Endodermal cell (in vitro differentiated cells): ENCODE data around the gene RPL36AL. TPM values are rescaled to one million over a fixed set of nuclear protein-coding genes. Genes with fewer than 3 reads are reported as not detected.

Experiments
- DNase-seq: peaks from one replicate; pipeline ENCODE4 v3.0.0-alpha.2; 2017
- H3K27ac ChIP-seq: 2 replicates; pipeline ENCODE4 v1.5.1; 2013; ENCODE audit warnings: mild to moderate bottlenecking, low read depth, low read length, moderate library complexity
- H3K27me3 ChIP-seq: 2 replicates; pipeline ENCODE4 v1.6.1; 2013; ENCODE audit warnings: mild to moderate bottlenecking, low read length, moderate library complexity; ENCODE audit not compliant: insufficient read depth, control insufficient read depth, poor library complexity, severe bottlenecking
- H3K36me3 ChIP-seq: 2 replicates; pipeline ENCODE4 v1.7.0; 2013; ENCODE audit warnings: mild to moderate bottlenecking, low read length, moderate library complexity; ENCODE audit not compliant: control insufficient read depth, insufficient read depth
- H3K4me1 ChIP-seq: one replicate; pipeline ENCODE4 v1.7.0; 2013; ENCODE audit warnings: low read length; ENCODE audit not compliant: control insufficient read depth, insufficient read depth
- H3K4me3 ChIP-seq: 2 replicates; pipeline ENCODE4 v1.5.1; 2013; ENCODE audit warnings: mild to moderate bottlenecking, low read length, moderate library complexity
- H3K9ac ChIP-seq: 2 replicates; pipeline ENCODE4 v1.6.1; 2013; ENCODE audit warnings: mild to moderate bottlenecking, low read length, moderate library complexity; ENCODE audit not compliant: poor library complexity, severe bottlenecking; ENCODE audit errors: extremely low read depth
- H3K9me3 ChIP-seq: 2 replicates; pipeline ENCODE4 v1.6.1; 2013; ENCODE audit warnings: mild to moderate bottlenecking, low read length, moderate library complexity; ENCODE audit not compliant: control insufficient read depth
- H3K27ac Mint-ChIP-seq: 2 replicates; pipeline ENCODE4 v1.8.0; 2020; ENCODE audit warnings: mixed read lengths
- H3K27me3 Mint-ChIP-seq: 2 replicates; pipeline ENCODE4 v1.8.0; 2021; ENCODE audit warnings: mild to moderate bottlenecking, mixed read lengths; ENCODE audit not compliant: insufficient read depth
- H3K36me3 Mint-ChIP-seq: 2 replicates; pipeline ENCODE4 v1.8.0; 2020; ENCODE audit warnings: low read depth, mixed read lengths
- H3K4me1 Mint-ChIP-seq: 2 replicates; pipeline ENCODE4 v1.8.0; 2020; ENCODE audit warnings: mixed read lengths
- H3K4me3 Mint-ChIP-seq: 2 replicates; pipeline ENCODE4 v1.8.0; 2020; ENCODE audit warnings: mild to moderate bottlenecking, moderate library complexity, mixed read lengths
- H3K9me3 Mint-ChIP-seq: 2 replicates; pipeline ENCODE4 v1.8.0; 2020; ENCODE audit warnings: mild to moderate bottlenecking, mixed read lengths
- WGBS, 2 experiments: methylation state at CpG; one replicate each; pipeline versions ENCODE4 v1.1.5 to v1.1.7; 2013; ENCODE audit warnings: missing lambda C conversion rate in 2 of 2, mixed read lengths in 1 of 2; ENCODE audit not compliant: insufficient coverage in 1 of 2, insufficient read length in 1 of 2; 5-methylcytosine and 5-hydroxymethylcytosine counted together
- total RNA-seq, 2 donors: library from RNA; stranded (reverse); fragmentation: NEBNext Ultra II Directional in 1 of 2; extraction: Animal tissue kit (Norgen Biotek cat#: 25700) in 1 of 2; gene quantifications; 2 replicates in 1 of 2; 3 replicates in 1 of 2; pipeline ENCODE4 v1.2.1, GENCODE V29; 2021
- TF ChIP-seq, protein P1 (sequence below): fragments of 200-600 bp; sonication (generic); conservative IDR thresholded peaks from 2 replicates; pipeline ENCODE4 v1.5.0; 2021; ENCODE audit warnings: antibody characterized with exemption, mild to moderate bottlenecking

The RPL36AL gene
- total RNA-seq, 2 donors from 2014 or later: 167 to 176 TPM

DNA sequence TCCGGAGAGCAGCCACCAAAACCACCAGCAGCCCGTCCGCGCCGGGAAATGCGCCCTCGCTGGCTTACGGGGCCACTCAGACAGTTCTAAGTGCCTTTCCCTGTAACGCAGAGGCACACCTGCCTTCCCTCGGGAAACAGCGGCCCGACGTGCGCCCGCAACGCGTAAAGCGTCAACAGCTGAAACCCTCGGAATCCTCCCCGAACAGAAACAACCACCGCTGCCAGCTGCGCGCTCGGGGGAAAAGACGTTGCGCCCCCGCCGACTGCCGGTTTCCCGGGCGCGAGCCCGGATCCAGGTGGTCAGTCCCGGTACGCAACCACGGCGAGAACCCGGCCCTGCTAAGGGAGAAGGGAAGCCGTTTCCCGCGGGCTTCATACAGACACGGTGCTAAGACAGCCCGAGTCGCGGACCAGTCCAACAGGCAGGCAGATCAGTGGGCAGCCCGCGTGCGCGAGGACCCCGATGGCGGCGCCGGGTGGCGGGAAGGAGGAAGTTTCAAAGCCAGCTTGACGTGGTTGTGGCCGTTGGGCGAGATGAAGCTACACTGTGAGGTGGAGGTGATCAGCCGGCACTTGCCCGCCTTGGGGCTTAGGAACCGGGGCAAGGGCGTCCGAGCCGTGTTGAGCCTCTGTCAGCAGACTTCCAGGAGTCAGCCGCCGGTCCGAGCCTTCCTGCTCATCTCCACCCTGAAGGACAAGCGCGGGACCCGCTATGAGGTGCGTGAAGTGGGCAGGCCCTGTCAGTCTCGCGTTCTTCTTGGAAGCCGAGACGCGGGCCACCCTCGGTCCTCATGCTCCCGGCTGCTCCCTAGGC lies 21.7 kb downstream of the RPL36AL start, which contains the start of gene LRR1:
TSS of gene LRR1 (plus strand) at position 456 of the 816 bp plus-strand sequence. CDS start at position 537, 81 bp downstream.
- peaks cover 7% of the 10 kb centered on the region for H3K27me3 Mint-ChIP-seq
- H3K36me3 ChIP-seq: peaks cover 6% of the 10 kb centered on the region
- peak within 1 kb of the TSS; percentile 96 for H3K4me3 ChIP-seq
- 0% methylated on average over 58 to 77 of the region's 77 CpGs for WGBS, 2 experiments
- H3K36me3 Mint-ChIP-seq: peaks cover 7% of the 10 kb centered on the region
- peak within 1 kb of the TSS; percentile 87 for H3K9ac ChIP-seq
- peak within 1 kb of the TSS; percentile 92 for H3K27ac ChIP-seq
- peak; percentile 95 for DNase-seq
- H3K9me3 ChIP-seq: no peaks in the 10 kb centered on the region
- H3K4me3 Mint-ChIP-seq: peak within 1 kb of the TSS; percentile 89
- TF ChIP-seq, protein P1, sequence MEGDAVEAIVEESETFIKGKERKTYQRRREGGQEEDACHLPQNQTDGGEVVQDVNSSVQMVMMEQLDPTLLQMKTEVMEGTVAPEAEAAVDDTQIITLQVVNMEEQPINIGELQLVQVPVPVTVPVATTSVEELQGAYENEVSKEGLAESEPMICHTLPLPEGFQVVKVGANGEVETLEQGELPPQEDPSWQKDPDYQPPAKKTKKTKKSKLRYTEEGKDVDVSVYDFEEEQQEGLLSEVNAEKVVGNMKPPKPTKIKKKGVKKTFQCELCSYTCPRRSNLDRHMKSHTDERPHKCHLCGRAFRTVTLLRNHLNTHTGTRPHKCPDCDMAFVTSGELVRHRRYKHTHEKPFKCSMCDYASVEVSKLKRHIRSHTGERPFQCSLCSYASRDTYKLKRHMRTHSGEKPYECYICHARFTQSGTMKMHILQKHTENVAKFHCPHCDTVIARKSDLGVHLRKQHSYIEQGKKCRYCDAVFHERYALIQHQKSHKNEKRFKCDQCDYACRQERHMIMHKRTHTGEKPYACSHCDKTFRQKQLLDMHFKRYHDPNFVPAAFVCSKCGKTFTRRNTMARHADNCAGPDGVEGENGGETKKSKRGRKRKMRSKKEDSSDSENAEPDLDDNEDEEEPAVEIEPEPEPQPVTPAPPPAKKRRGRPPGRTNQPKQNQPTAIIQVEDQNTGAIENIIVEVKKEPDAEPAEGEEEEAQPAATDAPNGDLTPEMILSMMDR: no peak
- H3K27ac Mint-ChIP-seq: peak within 1 kb of the TSS; percentile 97
- H3K4me1 ChIP-seq: no peaks in the 10 kb centered on the region
- H3K9me3 Mint-ChIP-seq: no peaks in the 10 kb centered on the region
- H3K27me3 ChIP-seq: no peaks in the 10 kb centered on the region
- H3K4me1 Mint-ChIP-seq: peaks cover 9% of the 10 kb centered on the region

DNA sequence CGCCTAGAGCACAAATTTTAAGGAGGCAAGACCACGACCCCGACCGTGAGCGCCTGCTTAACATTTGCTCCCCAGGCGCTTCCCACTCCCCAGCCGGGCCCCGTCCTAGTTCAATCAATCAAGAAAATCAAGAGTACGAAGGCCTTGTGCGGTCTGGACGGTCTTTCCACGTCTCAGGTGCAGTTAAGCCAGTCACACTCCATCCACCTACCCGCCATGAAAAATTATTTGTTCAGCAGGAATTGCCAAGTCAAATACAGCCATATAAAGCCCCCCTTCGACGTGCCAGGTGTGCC lies 22.3 kb downstream of the RPL36AL start:
- no peaks in the 10 kb centered on the region for H3K27me3 ChIP-seq
- peak overlapping the region; percentile 87 for H3K9ac ChIP-seq
- no peaks in the 10 kb centered on the region for H3K9me3 ChIP-seq
- Mint-ChIP-seq H3K4me3 (peak overlapping the region; percentile 89), H3K27me3 (peaks cover 7% of the 10 kb centered on the region), H3K36me3 (peaks cover 6% of the 10 kb centered on the region), H3K9me3 (no peaks in the 10 kb centered on the region), H3K27ac (peak overlapping the region; percentile 97), H3K4me1 (peaks cover 9% of the 10 kb centered on the region)
- H3K27ac ChIP-seq: peak overlapping the region; percentile 92
- TF ChIP-seq, protein P1: no peak
- DNase-seq: no peak
- H3K4me3 ChIP-seq: peak overlapping the region; percentile 96
- 1 to 4% methylated on average over 8 to 15 of the region's 15 CpGs for WGBS, 2 experiments
- peaks cover 6% of the 10 kb centered on the region for H3K36me3 ChIP-seq
- H3K4me1 ChIP-seq: no peaks in the 10 kb centered on the region

DNA sequence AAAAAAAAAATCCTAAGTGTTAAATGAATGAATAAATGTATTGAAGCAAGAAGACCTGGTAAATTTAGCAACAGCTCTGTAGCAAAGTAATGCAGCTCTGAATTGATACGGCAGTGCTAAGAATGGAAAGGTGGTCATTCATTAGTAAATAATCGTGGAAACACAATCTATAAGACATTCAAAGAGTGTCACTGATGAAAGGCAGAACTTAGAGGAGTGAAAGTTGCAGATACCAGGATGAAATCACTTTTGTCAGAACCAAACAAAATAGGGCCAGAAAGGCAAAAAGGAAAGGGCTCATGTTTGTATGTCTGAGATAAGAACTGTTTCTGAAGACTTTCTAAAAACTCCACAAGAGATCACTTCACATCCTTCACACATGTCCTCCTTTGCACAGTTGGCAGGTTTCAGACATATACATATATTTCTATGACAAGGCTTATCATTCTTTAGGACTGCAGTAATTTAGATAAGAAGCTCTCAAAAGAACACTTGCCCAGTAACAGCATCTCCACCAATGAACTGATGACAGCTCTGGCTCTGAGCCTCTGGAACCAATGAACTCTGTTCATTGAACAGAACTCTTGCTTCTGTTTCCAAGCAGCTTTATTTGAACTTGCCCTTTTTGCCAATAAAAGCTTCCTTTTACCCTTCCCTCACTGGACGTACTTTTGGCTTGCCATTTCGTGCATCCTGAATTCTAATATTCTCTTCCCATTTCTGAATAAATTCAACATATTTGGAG lies 25.9 kb downstream of the RPL36AL start:
- no peak for DNase-seq
- Histone ChIP-seq H3K9me3 (no peaks in the 10 kb centered on the region), H3K4me3 (no peak overlapping the region), H3K27me3 (no peaks in the 10 kb centered on the region), H3K27ac (no peak overlapping the region), H3K9ac (no peak overlapping the region), H3K36me3 (no peaks in the 10 kb centered on the region), H3K4me1 (no peaks in the 10 kb centered on the region)
- Mint-ChIP-seq H3K4me3 (no peak overlapping the region), H3K27ac (no peak overlapping the region), H3K4me1 (peaks cover 5% of the 10 kb centered on the region), H3K36me3 (no peaks in the 10 kb centered on the region), H3K27me3 (peaks cover 7% of the 10 kb centered on the region), H3K9me3 (no peaks in the 10 kb centered on the region)
- TF ChIP-seq, protein P1: no peak
- WGBS, 2 experiments: 85 to 100% methylated on average over 3 to 4 of the region's 4 CpGs
